Measurements from ENCODE around the gene TAB2. TPM values are rescaled to one million over a fixed set of nuclear protein-coding genes. Genes with fewer than 3 reads are reported as not detected.
A peak's percentile ranks its signal among the peaks of the same experiment; 100 is the strongest.

TAB2 gene
- total RNA-seq, 6 experiments from 2014 or later = 37.8 to 50.6 (median 44.5) TPM

DNA sequence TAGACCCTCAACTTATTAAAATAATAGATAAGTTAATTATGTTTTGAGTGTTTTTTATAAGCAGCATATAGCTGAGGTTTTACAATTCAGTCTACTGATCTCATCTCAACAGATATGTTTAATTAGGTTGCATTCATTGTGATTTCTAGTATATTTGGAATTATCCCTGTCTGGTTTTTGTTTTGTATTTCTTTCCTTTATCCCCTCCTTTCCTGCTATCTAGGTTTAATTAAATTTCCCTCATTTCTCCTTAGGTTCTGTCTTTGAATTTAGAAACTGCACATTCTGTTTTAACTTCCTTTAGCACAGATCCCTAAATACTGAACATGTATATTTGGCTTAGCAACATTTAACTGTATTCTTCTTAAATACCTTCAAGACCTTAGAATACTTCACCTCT, 77.7 kb downstream of the TAB2 start:
- Mint-ChIP-seq H3K4me1 (ENCODE audit: low read depth) (peaks cover 51% of the 10 kb centered on the region), H3K36me3 (ENCODE audit: low read depth) (peaks cover 62% of the 10 kb centered on the region), H3K9me3 (no peaks in the 10 kb centered on the region), H3K4me3 (no peak overlapping the region), H3K27ac (no peak overlapping the region), H3K27me3 (ENCODE audit: insufficient read depth) (no peaks in the 10 kb centered on the region; the same call in 1 of the 2 replicates)
- no peak for DNase-seq
- TF ChIP-seq, protein P1, sequence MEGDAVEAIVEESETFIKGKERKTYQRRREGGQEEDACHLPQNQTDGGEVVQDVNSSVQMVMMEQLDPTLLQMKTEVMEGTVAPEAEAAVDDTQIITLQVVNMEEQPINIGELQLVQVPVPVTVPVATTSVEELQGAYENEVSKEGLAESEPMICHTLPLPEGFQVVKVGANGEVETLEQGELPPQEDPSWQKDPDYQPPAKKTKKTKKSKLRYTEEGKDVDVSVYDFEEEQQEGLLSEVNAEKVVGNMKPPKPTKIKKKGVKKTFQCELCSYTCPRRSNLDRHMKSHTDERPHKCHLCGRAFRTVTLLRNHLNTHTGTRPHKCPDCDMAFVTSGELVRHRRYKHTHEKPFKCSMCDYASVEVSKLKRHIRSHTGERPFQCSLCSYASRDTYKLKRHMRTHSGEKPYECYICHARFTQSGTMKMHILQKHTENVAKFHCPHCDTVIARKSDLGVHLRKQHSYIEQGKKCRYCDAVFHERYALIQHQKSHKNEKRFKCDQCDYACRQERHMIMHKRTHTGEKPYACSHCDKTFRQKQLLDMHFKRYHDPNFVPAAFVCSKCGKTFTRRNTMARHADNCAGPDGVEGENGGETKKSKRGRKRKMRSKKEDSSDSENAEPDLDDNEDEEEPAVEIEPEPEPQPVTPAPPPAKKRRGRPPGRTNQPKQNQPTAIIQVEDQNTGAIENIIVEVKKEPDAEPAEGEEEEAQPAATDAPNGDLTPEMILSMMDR (IDR thresholded peaks at IDR 0.05) = no peak

DNA sequence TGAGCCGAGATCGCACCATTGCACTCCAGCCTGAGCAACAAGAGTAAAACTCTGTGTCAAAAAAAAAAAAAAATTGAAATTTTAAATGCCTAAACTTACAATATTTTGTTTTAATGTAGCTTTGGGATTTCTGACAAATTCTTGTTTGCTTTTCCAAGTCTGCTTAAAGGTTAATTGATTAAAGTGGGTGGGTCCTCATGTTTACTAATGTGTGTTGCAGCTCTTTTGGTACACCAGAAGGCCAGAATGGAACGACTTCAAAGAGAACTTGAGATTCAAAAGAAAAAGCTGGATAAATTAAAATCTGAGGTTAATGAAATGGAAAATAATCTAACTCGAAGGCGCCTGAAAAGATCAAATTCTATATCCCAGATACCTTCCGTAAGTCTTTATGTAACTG, 79.9 kb downstream of the TAB2 start:
- peaks cover 59% of the 10 kb centered on the region for H3K36me3 Mint-ChIP-seq (ENCODE audit: low read depth)

DNA sequence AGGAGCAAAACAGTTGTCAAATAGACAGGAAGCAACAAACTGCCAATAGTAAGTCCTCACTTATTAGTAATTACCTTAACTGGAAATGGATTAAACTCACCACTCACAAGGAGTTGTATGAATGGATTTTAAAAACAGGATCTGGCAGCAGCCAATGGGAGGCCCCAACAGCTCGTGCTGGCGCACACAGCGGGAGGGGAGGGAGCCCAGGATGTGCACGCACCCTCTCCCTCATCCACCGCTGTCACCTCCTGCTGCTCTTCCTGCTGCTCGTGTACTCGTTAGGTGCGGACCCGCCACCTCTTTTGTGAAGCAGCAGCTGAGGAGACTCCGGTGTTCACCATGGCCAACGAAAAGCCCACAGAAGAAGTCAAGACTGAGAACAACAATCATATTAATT, 82.5 kb downstream of the TAB2 start, which contains the start of gene SUMO4:
TSS of gene SUMO4 (plus strand) at position 213 of the 400 bp plus-strand sequence. CDS start at position 343, 130 bp downstream.
- H3K27ac Mint-ChIP-seq = no peak within 1 kb of the TSS
- TF ChIP-seq, protein P1 (IDR thresholded peaks at IDR 0.05) = no peak
- H3K9me3 Mint-ChIP-seq = no peaks in the 10 kb centered on the region
- peaks cover 64% of the 10 kb centered on the region for H3K36me3 Mint-ChIP-seq (ENCODE audit: low read depth)
- DNase-seq = no peak
- H3K4me3 Mint-ChIP-seq = no peak within 1 kb of the TSS
- peaks cover 6% of the 10 kb centered on the region; the same call in 1 of the 2 replicates for H3K4me1 Mint-ChIP-seq (ENCODE audit: low read depth)
- peaks cover 1% of the 10 kb centered on the region for H3K27me3 Mint-ChIP-seq (ENCODE audit: insufficient read depth)

More for the DNA sequence above, 79.9 kb downstream of the TAB2 start:
- peaks cover 1% of the 10 kb centered on the region for H3K27me3 Mint-ChIP-seq (ENCODE audit: insufficient read depth)
- no peak for DNase-seq
- H3K9me3 Mint-ChIP-seq = no peaks in the 10 kb centered on the region
- H3K27ac Mint-ChIP-seq = no peak overlapping the region
- no peak overlapping the region for H3K4me3 Mint-ChIP-seq
- TF ChIP-seq, protein P1 (IDR thresholded peaks at IDR 0.05) = no peak
- H3K4me1 Mint-ChIP-seq (ENCODE audit: low read depth) = peaks cover 33% of the 10 kb centered on the region

DNA sequence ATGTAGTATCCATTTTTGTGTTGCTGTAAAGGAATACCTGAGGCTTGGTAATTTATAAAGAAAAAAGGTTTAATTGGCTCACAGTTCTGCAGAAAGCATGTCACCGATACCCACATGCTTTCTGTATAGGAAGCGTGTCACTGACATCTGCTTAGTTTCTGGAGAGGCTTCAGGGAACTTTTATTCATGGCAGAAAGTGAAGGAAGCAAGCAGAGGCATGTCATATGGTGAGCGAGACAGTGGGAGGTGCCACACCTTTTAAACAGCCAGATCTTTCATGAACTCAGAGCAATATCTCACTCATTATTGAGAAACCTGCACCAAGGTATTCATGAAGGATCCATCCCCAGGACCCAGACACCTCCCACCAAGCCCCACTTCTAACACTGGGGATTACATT, 86.0 kb downstream of the TAB2 start:
- TF ChIP-seq, protein P1 (IDR thresholded peaks at IDR 0.05) = no peak
- Mint-ChIP-seq H3K36me3 (ENCODE audit: low read depth) (peaks cover 49% of the 10 kb centered on the region), H3K4me1 (ENCODE audit: low read depth) (peaks cover 10% of the 10 kb centered on the region; the same call in 1 of the 2 replicates), H3K27ac (no peak overlapping the region), H3K27me3 (ENCODE audit: insufficient read depth) (peaks cover 1% of the 10 kb centered on the region; the same call in 1 of the 2 replicates), H3K9me3 (no peaks in the 10 kb centered on the region), H3K4me3 (no peak overlapping the region)
- DNase-seq = no peak

DNA sequence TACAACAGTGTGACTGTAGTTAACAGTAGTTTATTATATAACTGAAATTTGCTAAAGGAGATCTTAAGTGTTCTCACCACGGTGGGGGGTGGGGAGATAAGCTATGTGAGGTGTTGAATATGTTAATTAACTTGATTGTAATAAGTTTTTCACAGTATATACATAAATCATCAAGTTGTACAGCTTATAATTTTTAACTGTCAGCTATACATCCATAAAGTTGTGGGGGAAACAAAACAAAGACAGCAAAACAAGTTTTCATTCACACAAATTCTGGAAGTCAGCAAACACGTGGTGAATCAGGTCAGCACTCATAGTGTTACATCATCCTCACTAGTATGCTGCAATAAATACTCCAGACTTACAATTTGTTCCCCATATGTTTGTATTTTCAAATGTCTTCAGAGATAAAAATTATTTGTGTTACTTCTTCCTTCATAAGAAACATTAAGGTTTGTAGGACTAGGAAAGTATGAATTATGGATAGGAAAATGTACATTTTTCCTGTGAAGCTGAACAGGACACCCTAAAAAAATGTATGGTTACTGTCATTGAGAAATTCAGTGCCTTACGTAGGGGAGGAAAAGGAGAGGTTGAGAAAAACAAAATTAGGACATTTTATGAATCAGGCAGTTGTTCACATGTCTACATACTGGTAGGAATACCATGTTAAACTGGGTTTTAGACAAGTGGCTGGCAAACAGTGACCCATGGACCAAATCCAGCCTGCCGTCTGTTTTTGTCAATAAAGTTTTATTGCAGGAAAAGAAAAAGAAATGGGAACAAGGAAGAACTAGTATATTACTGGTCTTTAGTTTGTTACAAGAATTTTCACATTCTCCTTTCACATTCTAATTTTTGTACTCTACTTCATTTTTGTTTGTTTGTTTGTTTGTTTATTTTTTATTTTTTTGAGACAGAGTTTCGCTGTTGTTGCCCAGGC, 88.6 kb downstream of the TAB2 start:
- peaks cover 10% of the 10 kb centered on the region; the same call in 1 of the 2 replicates for H3K4me1 Mint-ChIP-seq (ENCODE audit: low read depth)
- H3K4me3 Mint-ChIP-seq = no peak overlapping the region
- peak overlapping the region; percentile 53; the same call in 1 of the 2 replicates for H3K27ac Mint-ChIP-seq
- no peak for DNase-seq
- TF ChIP-seq, protein P1 (IDR thresholded peaks at IDR 0.05) = no peak
- H3K27me3 Mint-ChIP-seq (ENCODE audit: insufficient read depth) = peaks cover 1% of the 10 kb centered on the region; the same call in 1 of the 2 replicates
- H3K9me3 Mint-ChIP-seq = no peaks in the 10 kb centered on the region
- H3K36me3 Mint-ChIP-seq (ENCODE audit: low read depth) = peaks cover 43% of the 10 kb centered on the region
